Smooth muscle cell (in vitro differentiated cells): ENCODE measurements around the gene DDC. TPM values are rescaled to one million over a fixed set of nuclear protein-coding genes. Genes with fewer than 3 reads are reported as not detected.
"Not testable (repeated sequence)": the region's sequence is repeated elsewhere in the genome, so short reads cannot be mapped to it uniquely, and the experiment has no call there.

Source experiments
- DNase-seq: peaks from one replicate; lab custom pipeline; 2025; ENCODE audit not compliant: unreplicated experiment; lab: John Stamatoyannopoulos, UW
- H2AFZ ChIP-seq: fragments of 200-600 bp; sonication (generic); 2 replicates; pipeline ENCODE4 v1.6.0; 2016; ENCODE audit warnings: antibody characterized with exemption, low read depth, mild to moderate bottlenecking
- H3F3A ChIP-seq: fragments of 200-600 bp; sonication (generic); 2 replicates; pipeline ENCODE4 v1.6.0; 2017; ENCODE audit warnings: antibody characterized with exemption, low read depth
- H3K27ac ChIP-seq: fragments of 200-600 bp; sonication (generic); 2 replicates; pipeline ENCODE4 v1.5.1; 2016; ENCODE audit warnings: low read depth, mild to moderate bottlenecking
- H3K27me3 ChIP-seq: fragments of 200-600 bp; sonication (generic); 2 replicates; pipeline ENCODE4 v1.6.1; 2016; ENCODE audit warnings: low read depth, mild to moderate bottlenecking
- H3K36me3 ChIP-seq: fragments of 200-600 bp; sonication (generic); 2 replicates; pipeline ENCODE4 v1.5.1; 2016; ENCODE audit warnings: low read depth
- H3K4me1 ChIP-seq: fragments of 200-600 bp; sonication (generic); 2 replicates; pipeline ENCODE4 v1.5.1; 2016; ENCODE audit warnings: low read depth
- H3K4me2 ChIP-seq: fragments of 200-600 bp; sonication (generic); 2 replicates; pipeline ENCODE4 v1.6.0; 2016; ENCODE audit warnings: mild to moderate bottlenecking
- H3K4me3 ChIP-seq: fragments of 200-600 bp; sonication (generic); 2 replicates; pipeline ENCODE4 v1.5.1; 2016; ENCODE audit warnings: mild to moderate bottlenecking
- H3K79me2 ChIP-seq: fragments of 200-600 bp; sonication (generic); 2 replicates; pipeline ENCODE4 v1.6.0; 2016; ENCODE audit warnings: low read depth, mild to moderate bottlenecking
- H3K9ac ChIP-seq: fragments of 200-600 bp; sonication (generic); 2 replicates; pipeline ENCODE4 v1.6.0; 2016; ENCODE audit warnings: low read depth
- H3K9me3 ChIP-seq: fragments of 200-600 bp; sonication (generic); replicated peaks from 2 replicates; pipeline ENCODE4 v1.5.1; 2016; ENCODE audit warnings: low read depth
- H4K20me1 ChIP-seq: fragments of 200-600 bp; sonication (generic); 2 replicates; pipeline ENCODE4 v1.6.0; 2016; ENCODE audit warnings: low read depth
- CTCF ChIP-seq: fragments of 200-600 bp; sonication (generic); IDR thresholded peaks from 2 replicates; pipeline ENCODE4 v1.5.1; 2017; ENCODE audit warnings: borderline replicate concordance, mild to moderate bottlenecking, antibody characterized with exemption; ENCODE audit not compliant: insufficient read depth, poor library complexity, severe bottlenecking
- WGBS: methylation state at CpG from one replicate; pipeline ENCODE4 v1.1.7; 2016; ENCODE audit warnings: low lambda C conversion rate; 5-methylcytosine and 5-hydroxymethylcytosine counted together
- polyA plus RNA-seq: library from polyadenylated mRNA; unstranded; fragments of >200 nt; fragmentation: Nextera tagmentation; extraction: Ambion mirVana; gene quantifications from 2 replicates; pipeline ENCODE4 v1.2.1, GENCODE V29; 2016
- total RNA-seq: library from RNA; depleted of rRNA; stranded (reverse); fragments of >200 nt; gene quantifications from 2 replicates; pipeline ENCODE4 v1.2.3, GENCODE V29; 2014

The DDC gene
- total and polyA plus RNA-seq, 2 experiments from 2014 or later = not detected

GRCh38 chr7:50577569-50577968 is 12.4 kb upstream of the DDC start:
- no peak for DNase-seq
- Histone ChIP-seq H2AFZ (no peak overlapping the region), H3K9me3 (no peaks in the 10 kb centered on the region), H3K27me3 (no peaks in the 10 kb centered on the region), H3K36me3 (no peaks in the 10 kb centered on the region), H4K20me1 (no peaks in the 10 kb centered on the region), H3F3A (no peaks in the 10 kb centered on the region), H3K4me2 (no peak overlapping the region), H3K4me3 (no peak overlapping the region), H3K27ac (no peak overlapping the region), H3K9ac (no peak overlapping the region), H3K4me1 (no peaks in the 10 kb centered on the region), H3K79me2 (no peaks in the 10 kb centered on the region)
- no peak for TF ChIP-seq CTCF
- WGBS = 83% methylated on average over 10 of the region's 10 CpGs

GRCh38 chr7:50576388-50576787 is 11.2 kb upstream of the DDC start:
- not testable (repeated sequence) for H3K4me1 ChIP-seq, H4K20me1 ChIP-seq, H3F3A ChIP-seq, H3K27me3 ChIP-seq, H3K36me3 ChIP-seq, H3K9me3 ChIP-seq, H3K9ac ChIP-seq, H3K27ac ChIP-seq, H2AFZ ChIP-seq, H3K79me2 ChIP-seq, DNase-seq, H3K4me3 ChIP-seq, H3K4me2 ChIP-seq
- WGBS = 75% methylated on average over 6 of the region's 6 CpGs

- Histone ChIP-seq H2AFZ (no peak overlapping the region), H3K4me1 (no peaks in the 10 kb centered on the region), H3K4me2 (no peak overlapping the region), H3K9ac (no peak overlapping the region), H4K20me1 (no peaks in the 10 kb centered on the region), H3F3A (no peaks in the 10 kb centered on the region), H3K79me2 (no peaks in the 10 kb centered on the region), H3K27me3 (peaks cover 18% of the 10 kb centered on the region), H3K27ac (no peak overlapping the region), H3K4me3 (no peak overlapping the region), H3K36me3 (no peaks in the 10 kb centered on the region), H3K9me3 (no peaks in the 10 kb centered on the region)
- DNase-seq = no peak
- 81% methylated on average over 6 of the region's 6 CpGs for WGBS
- no peak for TF ChIP-seq CTCF
These were observed 2.6 kb upstream of the DDC start for GRCh38 chr7:50567715-50568261.

- peaks cover 18% of the 10 kb centered on the region for H3K27me3 ChIP-seq
- H3K27ac ChIP-seq = no peak overlapping the region
- H2AFZ ChIP-seq = no peak overlapping the region
- H3K9me3 ChIP-seq = no peaks in the 10 kb centered on the region
- no peaks in the 10 kb centered on the region for H3F3A ChIP-seq
- no peak for DNase-seq
- no peaks in the 10 kb centered on the region for H3K4me1 ChIP-seq
- H3K36me3 ChIP-seq = no peaks in the 10 kb centered on the region
- H4K20me1 ChIP-seq = no peaks in the 10 kb centered on the region
- H3K9ac ChIP-seq = no peak overlapping the region
- H3K4me3 ChIP-seq = peak overlapping the region; percentile 13
- 92% methylated on average over 5 of the region's 5 CpGs for WGBS
- no peak for TF ChIP-seq CTCF
- no peak overlapping the region for H3K4me2 ChIP-seq
- H3K79me2 ChIP-seq = no peaks in the 10 kb centered on the region
These were observed 772 bp upstream of the DDC start for GRCh38 chr7:50565977-50566376.
